ENCODE results near the gene CNTN2.

Gene CNTN2

GRCh38 chr1:205013683-205014367 lies 29.2 kb upstream of the CNTN2 start:
- Mint-ChIP-seq H3K4me1 (peaks cover 0 to 2% of the 10 kb centered on the region in 2 donors), H3K36me3 (no peaks in the 10 kb centered on the region), H3K27ac (no peak overlapping the region), H3K4me3 (no peak overlapping the region), H3K9me3 (no peaks in the 10 kb centered on the region), H3K27me3 (peaks cover 0 to 6% of the 10 kb centered on the region in 2 donors)
- DNase-seq (no peak), ATAC-seq (replicated peaks) (no peak)

- DNase-seq, result no peak
- peaks cover 2 to 6% of the 10 kb centered on the region in 2 donors for H3K27me3 Mint-ChIP-seq
- peaks cover 0 to 2% of the 10 kb centered on the region in 2 donors for H3K4me1 Mint-ChIP-seq
- no peak for ATAC-seq (replicated peaks)
- no peaks in the 10 kb centered on the region for H3K9me3 Mint-ChIP-seq
- H3K27ac Mint-ChIP-seq, result no peak overlapping the region
- H3K4me3 Mint-ChIP-seq, result no peak overlapping the region
- no peaks in the 10 kb centered on the region for H3K36me3 Mint-ChIP-seq
These were observed 28.2 kb upstream of the CNTN2 start for GRCh38 chr1:205014783-205015182.

GRCh38 chr1:205015241-205015640 lies 27.8 kb upstream of the CNTN2 start:
- H3K27me3 Mint-ChIP-seq, result peaks cover 6 to 7% of the 10 kb centered on the region in 2 donors
- no peak for ATAC-seq (replicated peaks)

GRCh38 chr1:205016075-205016474 lies 26.9 kb upstream of the CNTN2 start:
- Mint-ChIP-seq H3K9me3 (no peaks in the 10 kb centered on the region), H3K4me3 (no peak overlapping the region), H3K27me3 (peaks cover 6 to 13% of the 10 kb centered on the region in 2 donors), H3K4me1 (peaks cover 0 to 2% of the 10 kb centered on the region in 2 donors), H3K36me3 (no peaks in the 10 kb centered on the region), H3K27ac (no peak overlapping the region)
- no peak for DNase-seq
- no peak for ATAC-seq (replicated peaks)

More at GRCh38 chr1:205015241-205015640, 27.8 kb upstream of the CNTN2 start:
- Mint-ChIP-seq H3K36me3 (no peaks in the 10 kb centered on the region), H3K4me1 (peaks cover 0 to 2% of the 10 kb centered on the region in 2 donors), H3K9me3 (no peaks in the 10 kb centered on the region), H3K4me3 (no peak overlapping the region), H3K27ac (no peak overlapping the region)
- no peak for DNase-seq

- peaks cover 6 to 13% of the 10 kb centered on the region in 2 donors for H3K27me3 Mint-ChIP-seq
- no peaks in the 10 kb centered on the region for H3K36me3 Mint-ChIP-seq
- H3K9me3 Mint-ChIP-seq, result no peaks in the 10 kb centered on the region
- no peak overlapping the region for H3K27ac Mint-ChIP-seq
- ATAC-seq (replicated peaks) (no peak), DNase-seq (no peak)
- H3K4me3 Mint-ChIP-seq, result no peak overlapping the region
- peaks cover 0 to 2% of the 10 kb centered on the region in 2 donors for H3K4me1 Mint-ChIP-seq
These were observed 26.4 kb upstream of the CNTN2 start for GRCh38 chr1:205016584-205016983.

- H3K4me1 Mint-ChIP-seq, result peaks cover 0 to 2% of the 10 kb centered on the region in 2 donors
- no peak for ATAC-seq (replicated peaks)
- no peaks in the 10 kb centered on the region for H3K9me3 Mint-ChIP-seq
- H3K27me3 Mint-ChIP-seq, result peaks cover 6 to 13% of the 10 kb centered on the region in 2 donors
- no peaks in the 10 kb centered on the region for H3K36me3 Mint-ChIP-seq
- no peak for DNase-seq
- H3K4me3 Mint-ChIP-seq, result no peak overlapping the region
- no peak overlapping the region for H3K27ac Mint-ChIP-seq
These were observed 26.0 kb upstream of the CNTN2 start for GRCh38 chr1:205017001-205017400.

- no peaks in the 10 kb centered on the region for H3K9me3 Mint-ChIP-seq
These were observed 25.2 kb upstream of the CNTN2 start for GRCh38 chr1:205017766-205018165.

GRCh38 chr1:205018381-205018780 lies 24.6 kb upstream of the CNTN2 start:
- DNase-seq, result no peak
- Mint-ChIP-seq H3K36me3 (no peaks in the 10 kb centered on the region), H3K27me3 (peaks cover 12 to 13% of the 10 kb centered on the region in 2 donors), H3K4me1 (peaks cover 0 to 2% of the 10 kb centered on the region in 2 donors), H3K27ac (no peak overlapping the region), H3K9me3 (no peaks in the 10 kb centered on the region), H3K4me3 (no peak overlapping the region)
- ATAC-seq (replicated peaks), result no peak

More at GRCh38 chr1:205017766-205018165, 25.2 kb upstream of the CNTN2 start:
- no peak for ATAC-seq (replicated peaks)
- DNase-seq, result no peak
- Mint-ChIP-seq H3K36me3 (no peaks in the 10 kb centered on the region), H3K4me1 (peaks cover 0 to 2% of the 10 kb centered on the region in 2 donors), H3K27me3 (peaks cover 12 to 13% of the 10 kb centered on the region in 2 donors), H3K4me3 (no peak overlapping the region), H3K27ac (no peak overlapping the region)

GRCh38 chr1:205020466-205020865 lies 22.5 kb upstream of the CNTN2 start:
- Mint-ChIP-seq H3K27me3 (peaks cover 12 to 13% of the 10 kb centered on the region in 2 donors), H3K36me3 (no peaks in the 10 kb centered on the region), H3K4me1 (no peaks in the 10 kb centered on the region), H3K27ac (no peak overlapping the region), H3K9me3 (no peaks in the 10 kb centered on the region), H3K4me3 (no peak overlapping the region)
- ATAC-seq (replicated peaks) (no peak), DNase-seq (no peak)

- H3K9me3 Mint-ChIP-seq, result no peaks in the 10 kb centered on the region
- ATAC-seq (replicated peaks), result no peak
- H3K4me3 Mint-ChIP-seq, result no peak overlapping the region
- peaks cover 7 to 12% of the 10 kb centered on the region in 2 donors for H3K27me3 Mint-ChIP-seq
- no peak overlapping the region for H3K27ac Mint-ChIP-seq
- DNase-seq, result no peak
- H3K4me1 Mint-ChIP-seq, result no peaks in the 10 kb centered on the region
- no peaks in the 10 kb centered on the region for H3K36me3 Mint-ChIP-seq
These were observed 18.3 kb upstream of the CNTN2 start for GRCh38 chr1:205024679-205025078.

GRCh38 chr1:205025239-205025638 lies 17.8 kb upstream of the CNTN2 start:
- no peak for DNase-seq
- no peak for ATAC-seq (replicated peaks)
- Mint-ChIP-seq H3K9me3 (no peaks in the 10 kb centered on the region), H3K27me3 (peaks cover 12% of the 10 kb centered on the region in 2 donors), H3K4me1 (no peaks in the 10 kb centered on the region), H3K4me3 (no peak overlapping the region), H3K36me3 (no peaks in the 10 kb centered on the region), H3K27ac (no peak overlapping the region)

- H3K4me1 Mint-ChIP-seq, result no peaks in the 10 kb centered on the region
- DNase-seq (no peak), ATAC-seq (replicated peaks) (no peak)
- no peaks in the 10 kb centered on the region for H3K9me3 Mint-ChIP-seq
- no peaks in the 10 kb centered on the region for H3K36me3 Mint-ChIP-seq
- no peak overlapping the region for H3K4me3 Mint-ChIP-seq
- H3K27ac Mint-ChIP-seq, result no peak overlapping the region
- H3K27me3 Mint-ChIP-seq, result peaks cover 11 to 16% of the 10 kb centered on the region in 2 donors
These were observed 16.8 kb upstream of the CNTN2 start for GRCh38 chr1:205026181-205026580.

GRCh38 chr1:205028390-205028789 lies 14.6 kb upstream of the CNTN2 start:
- H3K9me3 Mint-ChIP-seq, result no peaks in the 10 kb centered on the region
- H3K27ac Mint-ChIP-seq, result no peak overlapping the region
- DNase-seq (no peak), ATAC-seq (replicated peaks) (no peak)
- no peaks in the 10 kb centered on the region for H3K4me1 Mint-ChIP-seq
- H3K27me3 Mint-ChIP-seq, result peaks cover 10 to 11% of the 10 kb centered on the region in 2 donors
- H3K4me3 Mint-ChIP-seq, result no peak overlapping the region
- no peaks in the 10 kb centered on the region for H3K36me3 Mint-ChIP-seq

GRCh38 chr1:205028924-205029323 lies 14.1 kb upstream of the CNTN2 start:
- ATAC-seq (replicated peaks), result no peak
- Mint-ChIP-seq H3K9me3 (no peaks in the 10 kb centered on the region), H3K4me1 (no peaks in the 10 kb centered on the region), H3K4me3 (no peak overlapping the region), H3K36me3 (no peaks in the 10 kb centered on the region), H3K27ac (no peak overlapping the region), H3K27me3 (peaks cover 10 to 11% of the 10 kb centered on the region in 2 donors)
- no peak for DNase-seq

GRCh38 chr1:205030241-205030640 lies 12.8 kb upstream of the CNTN2 start:
- Mint-ChIP-seq H3K4me3 (no peak overlapping the region), H3K4me1 (no peaks in the 10 kb centered on the region), H3K36me3 (no peaks in the 10 kb centered on the region), H3K27me3 (peaks cover 11% of the 10 kb centered on the region in 2 donors), H3K9me3 (peaks cover 2% of the 10 kb centered on the region in 2 donors), H3K27ac (no peak overlapping the region)
- no peak for DNase-seq
- ATAC-seq (replicated peaks), result no peak

Data from stimulated activated naive B cell treated with anti-CD40 and anti-IgM and Interleukin-4, amounts not matched to agents 10 μg/mL and 1 μg/mL and 100 μg/mL, for 72 hours (primary cell).